ENCODE measurements around the gene LAMC1.
A peak's percentile ranks its signal among the peaks of the same experiment; 100 is the strongest.

The LAMC1 gene

GRCh38 chr1:183021405-183022201 lies 1.6 kb upstream of the LAMC1 start:
- no peak for DNase-seq

- DNase-seq = peak; percentile 38 to 66 (median 50)
These were observed 746 bp upstream of the LAMC1 start for GRCh38 chr1:183022202-183023145.

- peak; percentile 81 to 86 (median 83) for DNase-seq
These were observed 539 bp downstream of the LAMC1 start for GRCh38 chr1:183023601-183024316.

DNA sequence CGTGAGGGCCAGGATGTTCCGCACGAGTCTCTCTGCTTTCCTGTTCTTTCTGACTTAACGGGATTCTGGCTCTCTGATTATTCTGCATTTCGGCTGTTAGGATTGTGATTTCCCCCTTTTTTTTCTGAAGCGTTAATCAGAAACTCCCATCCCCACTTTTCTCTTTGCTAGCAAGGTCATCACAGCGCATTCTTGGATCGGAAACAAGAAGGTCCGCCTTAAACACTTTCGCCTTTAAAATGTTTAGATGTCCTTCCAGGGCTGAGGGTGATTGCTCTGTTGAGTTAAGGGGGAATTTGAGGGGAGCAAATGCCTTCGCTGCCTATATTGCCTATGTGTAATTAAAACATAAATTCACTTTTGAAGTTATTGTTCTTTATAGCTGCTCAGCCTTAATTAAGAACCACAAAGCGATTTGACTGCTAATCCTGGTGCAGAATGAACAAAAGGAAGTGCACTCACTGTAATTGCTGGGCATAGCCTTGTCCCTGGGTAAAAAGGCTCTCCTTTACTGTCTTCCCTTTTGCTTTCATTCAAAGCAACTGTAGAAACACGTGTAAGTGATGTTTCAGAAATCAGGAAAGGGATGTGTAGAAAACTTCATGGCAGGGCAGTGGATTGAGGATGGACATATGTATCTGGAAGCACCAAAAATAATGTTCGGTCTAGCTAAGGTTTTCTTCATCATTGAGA lies 1.2 kb downstream of the LAMC1 start:
- peak in 2 of 3 experiments; percentile 63 to 73 for DNase-seq

GRCh38 chr1:183025010-183025337 lies 1.8 kb downstream of the LAMC1 start:
- peak in 1 of 3 experiments; percentile 58 for DNase-seq

DNA sequence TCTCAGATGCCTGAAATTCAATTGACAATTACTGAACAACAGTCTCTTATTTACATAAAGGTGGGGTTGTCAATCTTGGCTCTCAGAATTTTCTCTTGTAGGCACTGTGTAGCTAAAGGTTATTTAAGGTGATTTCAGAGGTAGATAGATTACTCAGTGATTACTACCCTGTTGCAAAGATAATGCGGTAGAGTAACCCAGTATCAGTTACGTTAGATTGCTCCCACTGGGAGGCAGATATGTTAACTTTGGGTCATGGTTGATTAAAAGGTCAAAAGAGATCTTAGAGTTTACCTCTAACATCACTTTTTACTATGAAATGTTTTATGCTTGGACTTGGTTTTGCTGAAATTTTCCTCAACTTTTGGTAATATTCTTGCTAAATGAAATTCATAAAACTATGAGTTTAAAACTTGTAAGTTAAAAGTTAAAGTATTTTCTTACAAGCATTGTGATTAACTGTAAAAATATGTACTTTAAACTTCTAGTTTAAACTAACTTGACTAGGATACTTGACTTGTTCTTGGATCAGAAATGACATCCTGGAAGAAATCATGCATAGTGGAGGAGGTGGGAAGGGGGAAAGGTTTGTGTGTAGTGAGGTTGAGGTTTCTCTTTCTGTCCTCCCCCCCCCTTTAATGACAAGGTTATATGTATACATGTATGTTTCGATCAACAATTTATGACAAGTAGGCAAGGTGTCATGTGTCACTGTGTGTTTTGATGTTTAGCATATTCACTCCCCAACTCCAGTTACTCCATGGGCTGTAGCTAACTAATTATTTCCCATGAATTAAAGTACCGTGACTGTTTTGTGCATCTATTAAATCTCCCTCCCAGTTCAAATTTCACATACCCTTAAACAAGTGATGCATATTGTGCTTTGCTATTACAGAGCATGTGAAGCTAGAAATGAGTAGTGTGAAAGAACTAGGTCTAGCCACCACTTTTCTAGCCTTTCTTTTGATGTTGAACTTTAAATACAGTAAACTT lies 2.9 kb downstream of the LAMC1 start:
- peak in 1 of 3 experiments; percentile 38 for DNase-seq

- no peak for DNase-seq
These were observed 3.8 kb downstream of the LAMC1 start for GRCh38 chr1:183027031-183027430.

DNA sequence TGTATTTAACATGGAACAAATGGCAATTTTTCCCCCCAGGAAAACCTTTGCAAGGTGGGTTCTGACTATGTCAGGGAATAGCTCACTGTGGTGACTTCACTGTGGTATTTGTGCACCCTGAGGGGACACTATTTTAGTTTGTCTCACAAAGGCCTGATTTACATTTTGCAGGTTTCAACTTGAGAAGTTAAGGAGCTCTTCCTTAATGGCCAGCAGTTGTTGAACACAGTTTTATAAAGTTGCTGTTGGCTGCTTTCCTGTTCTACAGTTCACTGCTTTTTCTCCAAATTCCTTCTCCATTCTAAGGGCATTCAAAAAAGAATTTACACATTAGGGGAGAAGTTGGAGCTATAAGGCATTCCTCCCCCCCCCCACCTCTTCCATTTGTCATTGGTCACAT lies 4.6 kb downstream of the LAMC1 start:
- DNase-seq = no peak

GRCh38 chr1:183029591-183030000 lies 6.4 kb downstream of the LAMC1 start:
- DNase-seq = no peak

- peak in 1 of 3 experiments; percentile 70 for DNase-seq
These were observed 6.8 kb downstream of the LAMC1 start for GRCh38 chr1:183030053-183030452.

GRCh38 chr1:183032122-183032921 lies 9.1 kb downstream of the LAMC1 start:
- no peak for DNase-seq

- DNase-seq = no peak
These were observed 10.0 kb downstream of the LAMC1 start for GRCh38 chr1:183033205-183033604.

- no peak for DNase-seq
These were observed 11.5 kb downstream of the LAMC1 start for GRCh38 chr1:183034682-183035081.

DNA sequence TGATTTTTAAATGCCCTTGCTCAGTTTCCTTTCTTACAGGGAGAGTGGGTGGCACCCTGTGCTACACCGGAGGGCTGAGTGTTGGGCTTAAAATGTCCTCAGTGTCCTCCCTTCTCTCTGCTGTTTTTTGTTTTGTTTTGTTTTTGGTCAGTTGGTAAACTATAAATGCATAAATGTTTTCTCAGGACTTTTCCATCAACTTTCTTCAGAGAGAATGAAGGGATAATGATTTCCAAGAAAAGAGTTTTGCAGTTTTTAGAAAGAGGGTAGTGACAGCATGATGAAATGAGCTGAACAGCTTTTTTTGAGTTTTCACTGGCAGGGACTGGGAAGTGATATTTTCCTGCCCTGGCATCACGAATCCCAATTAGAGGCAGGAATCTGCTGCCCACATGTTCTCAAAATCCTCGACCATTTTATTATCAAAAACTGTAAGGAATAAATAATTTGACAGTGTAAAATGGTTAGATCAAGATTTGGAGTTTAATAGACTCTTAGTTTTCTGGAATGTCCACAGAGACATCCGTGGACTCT lies 15.2 kb downstream of the LAMC1 start:
- DNase-seq = no peak

DNA sequence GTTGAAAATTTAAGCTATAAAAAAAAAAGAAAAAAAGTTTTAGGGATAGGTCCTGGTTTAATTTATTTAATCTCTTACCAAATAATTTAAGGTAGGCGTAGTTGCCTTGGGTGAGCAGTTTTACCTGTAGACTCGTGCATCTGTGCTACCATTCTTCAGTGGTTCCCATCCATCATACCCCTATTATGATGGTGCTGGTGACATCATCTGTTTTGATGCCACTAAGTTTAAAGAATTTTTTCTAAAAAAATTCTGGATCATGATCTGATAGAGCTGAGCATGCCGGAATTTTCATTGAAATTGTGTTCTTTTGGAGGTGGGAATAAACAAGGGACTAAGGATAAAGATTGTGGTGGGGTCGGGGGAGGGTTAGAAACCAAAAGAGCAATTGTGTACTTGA lies 15.7 kb downstream of the LAMC1 start:
- DNase-seq = no peak

- DNase-seq = no peak
These were observed 16.1 kb downstream of the LAMC1 start for GRCh38 chr1:183039330-183039729.

DNA sequence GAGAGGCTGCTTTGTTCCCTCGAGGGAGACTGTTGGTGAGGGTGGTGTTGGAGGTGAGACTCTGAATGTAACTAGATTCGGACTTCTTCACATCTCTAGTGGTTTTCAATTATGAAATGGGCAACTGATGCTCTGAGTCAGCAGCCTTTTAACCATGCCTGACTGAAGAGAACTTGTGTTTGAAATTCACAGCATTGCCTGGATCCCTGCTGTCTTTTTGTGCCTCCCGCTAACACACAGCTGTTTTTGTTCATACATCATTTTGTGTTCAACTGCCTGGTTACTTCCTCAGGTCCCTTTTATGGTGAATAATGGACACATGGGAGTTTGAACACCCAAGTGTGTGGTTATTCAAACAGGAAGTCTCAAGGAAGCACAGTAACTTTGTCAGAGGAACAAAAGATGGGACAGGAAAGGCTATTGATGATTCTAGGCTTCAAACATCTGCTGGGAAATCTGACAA lies 16.8 kb downstream of the LAMC1 start:
- DNase-seq = peak; percentile 61 to 90 (median 74)

DNA sequence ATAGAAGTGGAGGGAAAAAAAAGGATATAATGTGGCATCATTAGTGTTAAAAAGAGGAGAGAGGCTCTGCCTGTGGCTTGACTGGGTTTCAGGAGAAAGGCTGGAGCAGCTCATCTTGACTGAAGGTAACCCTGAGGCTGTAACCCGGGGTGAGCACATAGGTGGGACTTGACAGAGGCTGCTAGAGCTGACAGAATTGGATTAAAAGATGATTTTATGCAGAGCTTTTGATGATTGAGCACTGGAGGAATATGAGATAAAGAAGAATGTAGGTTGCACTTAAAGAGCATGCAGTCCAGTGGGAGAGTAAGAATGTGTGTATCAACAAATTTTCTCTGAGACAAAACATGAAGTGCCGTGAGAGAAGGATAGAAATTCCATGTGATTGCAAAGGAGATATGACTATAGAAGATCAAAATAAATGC lies 17.3 kb downstream of the LAMC1 start:
- peak in 1 of 3 experiments; percentile 64 for DNase-seq

- peak in 1 of 3 experiments; percentile 21 for DNase-seq
These were observed 20.0 kb downstream of the LAMC1 start for GRCh38 chr1:183043254-183043653.
